Esophagus muscularis mucosa (tissue), 4 donors: ENCODE results near the gene PAXX. TPM values are rescaled to one million over a fixed set of nuclear protein-coding genes. Genes with fewer than 3 reads are reported as not detected.

Experiments used
- DNase-seq: peaks from one replicate; pipeline ENCODE4 v3.0.0-alpha.2; 2017; ENCODE audit errors: extremely low spot score
- H3K27ac ChIP-seq, 4 donors: fragments of 200-600 bp; sonication (generic); replicated peaks in 1 of 4; 1 replicate in 3 of 4; 2 replicates in 1 of 4; pipeline ENCODE4 v1.5.1; 2016 to 2019; ENCODE audit warnings: mild to moderate bottlenecking in 1 of 4
- H3K27me3 ChIP-seq, 4 donors: fragments of 200-600 bp; sonication (generic); one replicate each; pipeline versions ENCODE4 v1.5.1 to v1.6.0; 2016 to 2019
- H3K36me3 ChIP-seq, 4 donors: fragments of 200-600 bp; sonication (generic); one replicate each; pipeline ENCODE4 v1.5.1; 2016 to 2019
- H3K4me1 ChIP-seq, 4 donors: fragments of 200-600 bp; sonication (generic); one replicate each; pipeline ENCODE4 v1.5.1; 2016 to 2019
- H3K4me3 ChIP-seq, 4 donors: fragments of 200-600 bp; sonication (generic); 1 replicate in 2 of 4; 2 replicates in 2 of 4; pipeline ENCODE4 v1.5.1; 2016 to 2019; ENCODE audit warnings: mild to moderate bottlenecking in 4 of 4, moderate library complexity in 1 of 4
- H3K9me3 ChIP-seq, 4 donors: fragments of 200-600 bp; sonication (generic); 1 replicate in 3 of 4; 2 replicates in 1 of 4; pipeline ENCODE4 v1.5.1; 2016 to 2019
- EP300 ChIP-seq: sonication (generic); formaldehyde crosslinking; IDR thresholded peaks from one replicate; pipeline ENCODE4 v1.6.1; 2017; ENCODE audit warnings: antibody characterized with exemption
- POLR2A ChIP-seq: fragments of 450-650 bp; IDR thresholded peaks from one replicate; pipeline ENCODE4 v1.6.1; 2017; ENCODE audit warnings: antibody characterized with exemption, moderate library complexity, mild to moderate bottlenecking, low read depth
- POLR2AphosphoS5 ChIP-seq, 2 donors: sonication (generic); formaldehyde crosslinking; IDR thresholded peaks; one replicate each; pipeline ENCODE4 v1.6.1; 2017; ENCODE audit warnings: antibody characterized with exemption in 2 of 2
- WGBS: methylation state at CpG from one replicate; pipeline ENCODE4 v1.1.5; 2018; 5-methylcytosine and 5-hydroxymethylcytosine counted together
- intact Hi-C: fragments of 100-400 bp; cut with DNase I; formaldehyde crosslinking; loops from one replicate; pipeline ENCODE4 v1.15.1; 2023
- total RNA-seq, 4 donors: library from RNA; depleted of rRNA; stranded (reverse); fragments of >200 nt; gene quantifications; one replicate each; pipeline versions ENCODE4 v1.1.0 to v1.2.1, GENCODE V29; 2016
- TF ChIP-seq, protein P1 (sequence below), 3 experiments: fragments of 200-600 bp in 2 of 3; fragments of 450-650 bp in 1 of 3; sonication (generic) in 2 of 3; IDR thresholded peaks; one replicate each; pipeline ENCODE4 v1.5.1; 2017 to 2019; ENCODE audit warnings: antibody characterized with exemption in 3 of 3, mild to moderate bottlenecking in 2 of 3, moderate library complexity in 1 of 3

The PAXX gene
- total RNA-seq, 4 donors from 2014 or later, result 28.8 to 39.9 (median 37.8) TPM

DNA sequence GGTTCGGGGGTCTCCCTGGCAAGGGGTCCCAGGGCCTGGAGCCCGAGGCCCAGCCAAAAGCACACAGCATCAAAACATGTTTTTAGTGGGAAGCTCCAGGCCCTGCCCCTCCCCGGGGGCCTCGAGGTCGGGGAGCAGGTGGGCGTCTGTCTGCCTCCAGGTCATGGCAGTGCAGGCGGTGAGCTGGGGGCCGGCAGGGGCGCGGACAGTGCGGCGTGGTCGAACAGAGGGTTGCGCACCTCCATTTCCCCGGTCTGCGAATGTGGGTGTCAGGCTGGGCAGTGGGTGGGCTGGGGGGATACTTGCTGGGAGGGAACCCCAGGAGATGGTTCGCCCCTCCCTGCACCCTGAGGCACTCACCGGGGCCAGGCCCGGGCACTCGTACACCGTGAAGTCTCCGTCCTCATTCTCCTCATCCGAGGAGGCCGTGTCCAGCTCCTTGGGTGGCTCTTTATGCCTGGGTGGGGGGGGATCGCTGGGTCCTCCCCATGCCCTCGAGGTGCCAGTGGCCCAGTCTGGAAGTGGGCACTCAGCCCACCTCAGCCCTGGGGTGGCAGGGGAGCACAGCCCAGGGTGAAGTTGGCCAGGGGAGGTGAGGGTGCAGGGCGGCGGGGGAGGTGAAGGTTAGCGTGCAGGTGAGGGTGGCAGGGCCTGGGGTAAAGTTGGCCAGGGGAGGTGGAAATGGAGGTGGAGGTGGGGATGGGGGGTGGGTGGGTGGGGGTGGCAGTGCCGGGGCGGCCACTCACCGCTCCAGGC lies 47.6 kb downstream of the PAXX start:
- H3K4me3 ChIP-seq, result no peak overlapping the region
- peaks cover 29 to 37% (median 31%) of the 10 kb centered on the region in 4 donors for H3K4me1 ChIP-seq
- peaks cover 8 to 59% (median 48%) of the 10 kb centered on the region in 4 donors for H3K36me3 ChIP-seq
- intact Hi-C loops, result loop anchor here (5.0 kb wide), 1 partner anchor 92 kb away; the partner anchor contains the start of gene C8G
- H3K27ac ChIP-seq, result no peak overlapping the region
- TF ChIP-seq, protein P1, sequence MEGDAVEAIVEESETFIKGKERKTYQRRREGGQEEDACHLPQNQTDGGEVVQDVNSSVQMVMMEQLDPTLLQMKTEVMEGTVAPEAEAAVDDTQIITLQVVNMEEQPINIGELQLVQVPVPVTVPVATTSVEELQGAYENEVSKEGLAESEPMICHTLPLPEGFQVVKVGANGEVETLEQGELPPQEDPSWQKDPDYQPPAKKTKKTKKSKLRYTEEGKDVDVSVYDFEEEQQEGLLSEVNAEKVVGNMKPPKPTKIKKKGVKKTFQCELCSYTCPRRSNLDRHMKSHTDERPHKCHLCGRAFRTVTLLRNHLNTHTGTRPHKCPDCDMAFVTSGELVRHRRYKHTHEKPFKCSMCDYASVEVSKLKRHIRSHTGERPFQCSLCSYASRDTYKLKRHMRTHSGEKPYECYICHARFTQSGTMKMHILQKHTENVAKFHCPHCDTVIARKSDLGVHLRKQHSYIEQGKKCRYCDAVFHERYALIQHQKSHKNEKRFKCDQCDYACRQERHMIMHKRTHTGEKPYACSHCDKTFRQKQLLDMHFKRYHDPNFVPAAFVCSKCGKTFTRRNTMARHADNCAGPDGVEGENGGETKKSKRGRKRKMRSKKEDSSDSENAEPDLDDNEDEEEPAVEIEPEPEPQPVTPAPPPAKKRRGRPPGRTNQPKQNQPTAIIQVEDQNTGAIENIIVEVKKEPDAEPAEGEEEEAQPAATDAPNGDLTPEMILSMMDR (IDR thresholded peaks at IDR 0.05), result no peak
- TF ChIP-seq EP300, result no peak
- TF ChIP-seq POLR2AphosphoS5 (IDR thresholded peaks at IDR 0.05), result no peak
- TF ChIP-seq POLR2A, result no peak
- H3K27me3 ChIP-seq, result peaks cover 0 to 3% (median 0%) of the 10 kb centered on the region in 4 donors
- no peak for DNase-seq
- H3K9me3 ChIP-seq, result no peaks in the 10 kb centered on the region
- WGBS, result 91% methylated on average over 9 of the region's 32 CpGs

DNA sequence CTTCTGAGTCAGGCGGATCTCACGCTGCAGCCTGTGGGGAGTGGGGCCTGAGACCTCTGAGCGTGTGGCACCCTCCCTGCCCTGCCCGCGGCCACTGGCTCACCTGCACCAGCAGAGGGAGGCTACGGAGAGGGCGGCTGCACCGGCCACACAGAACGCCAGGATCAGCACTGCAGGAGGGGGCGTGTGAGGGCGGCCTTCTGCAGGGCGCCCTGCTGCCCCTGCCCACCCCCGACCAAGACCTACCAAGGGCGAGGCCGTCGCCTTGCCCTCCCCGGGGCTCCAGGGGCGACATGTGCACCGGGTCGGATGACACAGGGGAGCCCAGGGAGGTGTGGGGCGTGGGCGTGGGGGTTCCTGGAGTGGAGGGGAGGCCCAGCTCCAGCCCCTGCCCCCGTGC lies 48.3 kb downstream of the PAXX start:
- Histone ChIP-seq H3K36me3 (peaks cover 8 to 59% (median 48%) of the 10 kb centered on the region in 4 donors), H3K9me3 (no peaks in the 10 kb centered on the region), H3K27me3 (no peaks in the 10 kb centered on the region), H3K4me1 (peaks cover 27 to 36% (median 31%) of the 10 kb centered on the region in 4 donors), H3K27ac (no peak overlapping the region), H3K4me3 (peak overlapping the region in 2 of 4 donors; percentile 16 to 20)
- DNase-seq, result no peak
- intact Hi-C loops, result no loop called here
- TF ChIP-seq POLR2A, result no peak
- TF ChIP-seq, protein P1 (IDR thresholded peaks at IDR 0.05), result no peak
- no peak for TF ChIP-seq POLR2AphosphoS5 (IDR thresholded peaks at IDR 0.05)
- no peak for TF ChIP-seq EP300
- 88% methylated on average over 10 of the region's 23 CpGs for WGBS

DNA sequence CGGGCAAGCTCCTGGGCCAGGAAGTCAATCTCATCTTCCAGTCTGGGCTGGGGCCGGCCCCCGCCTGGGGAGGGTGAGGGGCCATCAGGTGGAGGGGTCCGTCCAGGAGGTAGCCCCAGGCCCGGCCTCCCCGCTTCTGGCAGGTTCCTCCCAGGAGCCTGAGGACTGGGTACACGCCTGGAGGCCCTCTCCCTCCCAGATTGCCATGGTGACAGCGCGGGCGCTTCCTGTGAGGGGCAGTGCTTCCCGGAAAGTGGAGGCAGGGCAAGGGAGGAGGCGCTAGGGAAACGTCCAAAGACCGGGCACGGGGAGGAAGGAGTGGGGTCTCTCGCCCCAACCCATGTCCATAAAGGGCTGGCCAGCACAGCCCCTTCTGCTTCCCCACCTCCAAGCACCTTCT lies 48.9 kb downstream of the PAXX start:
- H3K36me3 ChIP-seq, result peaks cover 8 to 59% (median 48%) of the 10 kb centered on the region in 4 donors
- 65% methylated on average over 16 of the region's 16 CpGs for WGBS

DNA sequence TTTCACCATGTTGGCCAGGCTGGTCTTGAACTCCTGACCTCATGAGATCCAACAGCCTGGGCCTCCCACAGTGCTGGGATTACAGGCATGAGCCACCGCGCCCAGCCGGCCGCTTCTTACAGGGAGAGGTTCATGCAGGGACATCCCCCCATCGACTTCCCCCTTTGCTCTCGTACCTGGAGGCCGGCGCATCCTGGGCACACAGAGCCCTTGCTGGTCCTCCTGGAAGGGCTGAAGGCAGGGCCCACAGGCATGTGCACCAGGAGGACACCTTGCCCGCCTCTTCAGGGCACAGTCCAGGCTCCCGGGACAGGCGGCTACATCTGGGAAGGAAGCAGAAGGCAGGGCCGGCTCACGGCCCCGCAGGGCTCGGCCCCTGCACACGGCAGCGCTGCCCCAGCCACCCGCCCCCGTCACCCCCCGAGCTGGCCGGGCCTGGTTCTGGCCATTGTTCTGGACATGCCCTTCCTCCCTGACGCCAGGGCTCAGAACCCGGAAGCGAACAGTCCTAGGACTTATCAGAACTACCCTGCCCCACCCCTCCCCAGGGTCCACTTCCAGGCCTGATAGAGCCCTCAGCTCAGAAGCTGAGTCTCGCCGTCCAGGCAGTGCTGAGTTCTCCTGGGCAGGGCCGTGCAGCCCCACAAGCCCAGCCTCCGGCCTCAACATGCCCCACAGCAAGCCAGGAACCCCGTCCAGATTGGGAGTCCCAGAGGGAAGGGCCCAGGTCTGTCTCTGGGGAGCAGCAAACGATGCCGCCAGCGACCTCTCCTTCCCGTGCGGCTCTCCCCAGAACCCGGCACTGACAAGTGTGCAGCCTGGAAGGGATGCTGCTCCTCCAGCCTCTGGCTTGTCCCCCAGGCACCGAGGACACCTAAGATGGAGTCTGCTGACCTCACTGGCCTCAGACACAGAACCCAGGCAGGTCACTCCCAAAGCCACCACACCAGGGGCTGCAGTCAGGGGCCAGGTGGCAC lies 50.8 kb downstream of the PAXX start:
- peak overlapping the region; percentile 66 to 85 (median 71) for H3K4me3 ChIP-seq
- H3K9me3 ChIP-seq, result no peaks in the 10 kb centered on the region
- no peak for DNase-seq
- peak overlapping the region; percentile 47 to 73 (median 64) for H3K27ac ChIP-seq
- intact Hi-C loops, result no loop called here
- 71% methylated on average over 19 of the region's 36 CpGs for WGBS
- TF ChIP-seq POLR2AphosphoS5 (IDR thresholded peaks at IDR 0.05) (peak; percentile 39 to 51), EP300 (no peak)
- peaks cover 36 to 45% (median 42%) of the 10 kb centered on the region in 4 donors for H3K4me1 ChIP-seq
- peaks cover 0 to 15% (median 8%) of the 10 kb centered on the region in 4 donors for H3K27me3 ChIP-seq
- peaks cover 8 to 48% (median 37%) of the 10 kb centered on the region in 4 donors for H3K36me3 ChIP-seq

More for the DNA sequence above, 48.9 kb downstream of the PAXX start:
- H3K4me1 ChIP-seq, result peaks cover 28 to 37% (median 34%) of the 10 kb centered on the region in 4 donors
- DNase-seq, result no peak
- H3K27ac ChIP-seq, result peak overlapping the region in 2 of 4 donors; percentile 0 to 58
- H3K9me3 ChIP-seq, result no peaks in the 10 kb centered on the region
- no peaks in the 10 kb centered on the region for H3K27me3 ChIP-seq
- TF ChIP-seq EP300 (no peak), POLR2AphosphoS5 (IDR thresholded peaks at IDR 0.05) (no peak), POLR2A (no peak)
- TF ChIP-seq, protein P1 (IDR thresholded peaks at IDR 0.05), result no peak
- peak overlapping the region in 2 of 4 donors; percentile 16 to 20 for H3K4me3 ChIP-seq
- intact Hi-C loops, result no loop called here

Other genes starting within 250 kb of the PAXX start
- gene LCN10, start 249.5 kb upstream of the PAXX start, total RNA-seq, result 10 to 100 TPM in 2 of 4 donors, 1 to 10 TPM in 2; 7.0 to 12.6 (median 9.8) TPM
- 10 to 100 TPM; 12.5 to 32.0 (median 23.9) TPM for gene LCN6, start 243.9 kb upstream of the PAXX start, total RNA-seq
- not detected for gene LCN8, start 234.2 kb upstream of the PAXX start, total RNA-seq
- not detected for gene LCN15, start 227.9 kb upstream of the PAXX start, total RNA-seq
- gene TMEM141, start 201.1 kb upstream of the PAXX start, total RNA-seq, result 10 to 100 TPM; 27.9 to 48.7 (median 31.5) TPM
- gene CCDC183, start 196.1 kb upstream of the PAXX start, total RNA-seq, result 1 to 10 TPM in 2 of 4 donors, under 1 TPM in 2; 0.33 to 2.5 (median 1.4) TPM
- gene RABL6, start 184.5 kb upstream of the PAXX start, total RNA-seq, result 100 to 1,000 TPM in 1 of 4 donors, 10 to 100 TPM in 3; 56.3 to 110 (median 83.0) TPM
- gene AJM1, start 149.9 kb upstream of the PAXX start, total RNA-seq, result 10 to 100 TPM in 3 of 4 donors, 1 to 10 TPM in 1; 3.3 to 14.0 (median 11.4) TPM
- gene PHPT1, start 143.0 kb upstream of the PAXX start, total RNA-seq, result 10 to 100 TPM; 43.4 to 84.1 (median 53.9) TPM
- 1 to 10 TPM; 1.7 to 4.7 (median 2.1) TPM for gene MAMDC4, start 140.1 kb upstream of the PAXX start, total RNA-seq
- gene EDF1, start 126.1 kb upstream of the PAXX start, total RNA-seq, result 100 to 1,000 TPM; 233 to 283 (median 247) TPM
- 10 to 100 TPM in 2 of 4 donors, 1 to 10 TPM in 2; 6.6 to 15.5 (median 12.4) TPM for gene TRAF2, start 105.9 kb upstream of the PAXX start, total RNA-seq
- gene FBXW5, start 47.7 kb upstream of the PAXX start, total RNA-seq, result 100 to 1,000 TPM; 238 to 303 (median 267) TPM
- gene C8G, start 47.2 kb upstream of the PAXX start, total RNA-seq, result not detected
- not detected for gene LCN12, start 40.1 kb upstream of the PAXX start, total RNA-seq
- 10 to 100 TPM; 10.4 to 77.9 (median 51.6) TPM for gene PTGDS, start 14.9 kb upstream of the PAXX start, total RNA-seq
- gene LCNL1, start 9.4 kb upstream of the PAXX start, total RNA-seq, result under 1 TPM in 3 of 4 donors, not detected in 1; 0.11 to 0.42 (median 0.39) TPM
- gene CLIC3, start 4.1 kb downstream of the PAXX start, total RNA-seq, result 1 to 10 TPM in 2 of 4 donors, not detected in 2; 1.4 to 2.5 TPM
- 10 to 100 TPM; 17.4 to 30.9 (median 21.6) TPM for gene ABCA2, start 35.8 kb downstream of the PAXX start, total RNA-seq
- gene FUT7, start 39.7 kb downstream of the PAXX start, total RNA-seq, result under 1 TPM in 2 of 4 donors, not detected in 2; 0.32 to 0.83 TPM
- 100 to 1,000 TPM in 2 of 4 donors, 10 to 100 TPM in 2; 45.3 to 119 (median 91.5) TPM for gene NPDC1, start 53.8 kb downstream of the PAXX start, total RNA-seq
- 1 to 10 TPM in 2 of 4 donors, under 1 TPM in 2; 0.42 to 1.2 (median 1.0) TPM for gene ENTPD2, start 61.6 kb downstream of the PAXX start, total RNA-seq
- under 1 TPM in 3 of 4 donors, not detected in 1; 0.17 to 0.40 (median 0.26) TPM for gene SAPCD2, start 78.1 kb downstream of the PAXX start, total RNA-seq
- gene UAP1L1, start 85.1 kb downstream of the PAXX start, total RNA-seq, result 1 to 10 TPM; 3.6 to 5.8 (median 5.0) TPM
- 10 to 100 TPM; 22.4 to 36.6 (median 27.0) TPM for gene MAN1B1, start 94.6 kb downstream of the PAXX start, total RNA-seq
- 100 to 1,000 TPM in 2 of 4 donors, 10 to 100 TPM in 2; 90.1 to 121 (median 104) TPM for gene DPP7, start 122.3 kb downstream of the PAXX start, total RNA-seq
- under 1 TPM in 3 of 4 donors, not detected in 1; 0.11 to 0.50 (median 0.19) TPM for gene GRIN1, start 146.7 kb downstream of the PAXX start, total RNA-seq
- gene LRRC26, start 177.6 kb downstream of the PAXX start, total RNA-seq, result not detected
- gene TMEM210, start 179.6 kb downstream of the PAXX start, total RNA-seq, result not detected
- gene ANAPC2, start 196.1 kb downstream of the PAXX start, total RNA-seq, result 10 to 100 TPM; 18.7 to 28.7 (median 25.1) TPM
- gene SSNA1, start 196.3 kb downstream of the PAXX start, total RNA-seq, result 10 to 100 TPM; 58.2 to 99.5 (median 76.7) TPM
- gene TPRN, start 208.3 kb downstream of the PAXX start, total RNA-seq, result 10 to 100 TPM in 1 of 4 donors, 1 to 10 TPM in 3; 4.1 to 12.6 (median 7.7) TPM
- 10 to 100 TPM; 28.8 to 45.8 (median 34.8) TPM for gene TMEM203, start 213.2 kb downstream of the PAXX start, total RNA-seq
- gene NDOR1, start 213.3 kb downstream of the PAXX start, total RNA-seq, result 10 to 100 TPM in 1 of 4 donors, 1 to 10 TPM in 3; 6.5 to 12.3 (median 8.0) TPM
- gene RNF208, start 229.8 kb downstream of the PAXX start, total RNA-seq, result 1 to 10 TPM; 1.2 to 4.2 (median 2.4) TPM
- gene CYSRT1, start 232.8 kb downstream of the PAXX start, total RNA-seq, result under 1 TPM in 3 of 4 donors, not detected in 1; 0.33 to 0.45 (median 0.40) TPM
- not detected for gene RNF224, start 235.1 kb downstream of the PAXX start, total RNA-seq
- gene SLC34A3, start 238.5 kb downstream of the PAXX start, total RNA-seq, result not detected
- gene TUBB4B, start 248.9 kb downstream of the PAXX start, total RNA-seq, result 100 to 1,000 TPM; 227 to 469 (median 304) TPM